Tongue (tissue), 2 donors: Measurements from ENCODE around the gene C19orf67. TPM values are rescaled to one million over a fixed set of nuclear protein-coding genes. Genes with fewer than 3 reads are reported as not detected.
A peak's percentile ranks its signal among the peaks of the same experiment; 100 is the strongest.
"Not testable (repeated sequence)": the region's sequence is repeated elsewhere in the genome, so short reads cannot be mapped to it uniquely, and the experiment has no call there.

ENCODE experiments used
- DNase-seq: peaks from one replicate; pipeline ENCODE4 v3.0.0-alpha.2; 2015
- total RNA-seq: library from RNA; depleted of rRNA; stranded (reverse); fragments of >200 nt; gene quantifications from one replicate; pipeline ENCODE4 v1.2.3, GENCODE V29; 2014

The C19orf67 gene
- total RNA-seq, 1 donor from 2014 or later: not detected

DNA sequence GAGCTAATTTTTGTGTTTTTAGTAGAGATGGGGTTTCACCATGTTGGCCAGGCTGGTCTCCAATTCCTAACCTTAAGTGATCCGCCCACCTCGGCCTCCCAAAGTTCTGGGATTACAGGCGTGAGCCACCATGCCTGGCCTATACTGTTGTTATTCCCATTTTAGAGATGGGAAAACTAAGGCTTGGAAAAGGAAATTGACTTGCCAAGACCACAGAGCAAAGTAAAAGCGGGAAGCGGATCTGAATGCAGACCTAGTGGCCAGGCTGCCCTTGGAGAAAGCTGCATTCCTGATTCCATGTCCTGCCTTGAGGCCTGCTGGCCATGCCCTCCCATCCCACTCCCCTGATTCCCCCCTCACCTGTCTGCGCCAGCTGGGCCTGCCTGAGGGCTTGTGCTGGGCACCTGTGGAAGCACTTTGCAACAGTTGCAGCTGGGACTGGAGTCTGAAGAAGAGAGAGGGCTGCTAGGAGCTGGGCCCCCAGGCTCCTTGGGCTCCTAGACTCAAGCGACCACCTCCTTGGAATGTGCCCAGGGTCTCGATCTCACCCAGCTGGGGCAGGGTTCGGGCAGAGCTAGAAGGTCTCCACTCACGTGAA lies 29.4 kb downstream of the C19orf67 start:
- no peak for DNase-seq

GRCh38 chr19:14055396-14055795 lies 30.2 kb downstream of the C19orf67 start:
- no peak for DNase-seq

DNA sequence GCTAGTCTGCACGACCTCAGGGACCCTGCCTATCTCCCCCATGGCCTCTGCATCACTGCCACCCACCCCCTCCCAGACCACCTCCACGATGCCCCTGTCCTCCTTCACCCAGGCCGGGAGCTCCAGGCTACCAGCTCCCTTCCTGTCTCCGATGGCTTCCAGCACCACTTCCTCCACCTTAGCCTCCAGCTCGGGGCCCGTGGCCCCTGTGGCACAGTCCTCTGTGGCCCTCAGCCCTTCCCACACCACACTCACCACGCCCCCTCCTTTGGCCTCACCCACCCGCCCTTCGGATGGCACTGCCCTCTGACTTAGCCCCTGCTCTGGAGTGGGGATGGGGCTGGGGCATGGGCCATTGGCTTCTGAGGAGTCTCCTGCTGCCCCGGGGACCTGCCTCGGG lies 30.9 kb downstream of the C19orf67 start:
- DNase-seq: no peak

DNA sequence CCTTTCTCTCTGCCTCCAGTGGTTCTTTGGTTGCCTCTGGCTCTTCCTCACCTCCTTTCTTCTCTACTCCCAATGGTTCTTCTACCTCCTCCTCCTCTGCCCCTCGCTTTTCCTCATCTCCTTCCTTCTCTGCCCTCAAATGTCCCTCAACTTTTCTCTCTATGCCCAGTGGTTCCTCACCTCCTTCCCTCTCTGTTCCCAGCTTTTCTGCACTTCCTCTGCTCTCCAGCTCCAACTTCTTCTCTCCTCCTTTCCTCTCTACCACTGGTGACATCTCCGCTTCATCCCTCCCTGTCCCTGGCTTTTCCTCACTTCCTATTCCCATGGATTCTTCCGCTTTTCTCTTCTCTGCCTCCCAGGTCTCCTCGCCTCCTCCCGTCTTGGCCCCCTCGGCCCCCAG lies 31.5 kb downstream of the C19orf67 start:
- no peak for DNase-seq

DNA sequence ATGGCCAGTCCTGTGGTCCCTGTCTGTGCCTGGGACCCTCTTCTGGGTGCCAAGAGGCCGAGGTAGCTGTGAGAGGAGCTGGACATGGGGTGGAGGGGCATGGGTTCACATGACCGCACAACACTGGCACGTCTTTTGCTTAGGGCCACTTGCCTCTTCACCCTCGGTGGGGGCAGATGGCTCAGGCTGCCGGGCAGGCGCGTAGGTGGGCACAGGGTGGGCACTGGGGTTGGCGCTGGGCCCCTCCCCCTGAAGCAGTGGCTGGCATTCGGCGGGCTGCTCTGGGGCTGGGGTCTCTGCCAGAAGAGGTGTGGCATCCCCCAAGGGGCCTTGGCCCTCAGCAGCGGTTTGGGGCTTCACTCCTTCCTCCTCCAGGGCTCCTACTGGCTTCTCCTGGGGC lies 32.1 kb downstream of the C19orf67 start:
- no peak for DNase-seq

DNA sequence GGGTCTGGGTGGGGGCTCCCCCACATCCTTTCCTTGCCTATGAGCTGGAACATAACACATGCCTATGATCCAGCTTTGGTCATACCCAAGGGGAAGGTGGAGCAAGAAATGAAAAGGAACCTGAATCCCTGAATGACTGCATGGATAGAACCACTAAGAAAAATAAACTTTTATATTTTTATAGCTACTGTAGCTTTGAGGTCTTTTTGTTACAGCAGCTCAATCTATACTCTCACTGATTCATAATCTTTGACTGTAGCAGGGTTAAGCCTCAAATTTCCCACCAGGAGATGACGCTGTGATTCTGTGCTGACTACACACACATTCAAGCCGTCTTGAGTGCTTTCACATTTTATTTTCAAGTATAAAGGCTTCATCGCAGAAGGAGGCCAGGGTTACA lies 32.6 kb downstream of the C19orf67 start:
- DNase-seq: no peak

DNA sequence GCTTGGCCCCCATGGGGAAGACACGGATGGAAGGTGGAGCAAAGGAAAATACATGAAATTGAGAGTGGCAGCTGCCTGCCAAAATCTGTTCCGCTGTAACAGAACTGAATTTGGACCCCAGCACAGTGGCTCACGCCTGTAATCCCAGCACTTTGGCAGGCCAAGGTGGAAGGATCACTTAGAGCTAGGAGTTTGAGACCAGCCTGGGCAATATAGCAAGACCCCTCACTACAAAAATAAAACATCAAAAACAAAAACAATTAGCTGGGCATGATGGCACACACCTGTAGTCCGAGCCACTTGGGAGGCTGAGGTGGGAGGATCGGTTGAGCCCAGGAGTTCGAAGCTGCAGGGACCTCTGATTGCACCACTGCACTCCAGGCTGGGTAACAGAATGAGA lies 33.1 kb downstream of the C19orf67 start:
- no peak for DNase-seq

GRCh38 chr19:14051980-14052379 lies 33.6 kb downstream of the C19orf67 start:
- DNase-seq: no peak

- not testable (repeated sequence) for DNase-seq
These were observed 34.6 kb downstream of the C19orf67 start for GRCh38 chr19:14050961-14051360.

DNA sequence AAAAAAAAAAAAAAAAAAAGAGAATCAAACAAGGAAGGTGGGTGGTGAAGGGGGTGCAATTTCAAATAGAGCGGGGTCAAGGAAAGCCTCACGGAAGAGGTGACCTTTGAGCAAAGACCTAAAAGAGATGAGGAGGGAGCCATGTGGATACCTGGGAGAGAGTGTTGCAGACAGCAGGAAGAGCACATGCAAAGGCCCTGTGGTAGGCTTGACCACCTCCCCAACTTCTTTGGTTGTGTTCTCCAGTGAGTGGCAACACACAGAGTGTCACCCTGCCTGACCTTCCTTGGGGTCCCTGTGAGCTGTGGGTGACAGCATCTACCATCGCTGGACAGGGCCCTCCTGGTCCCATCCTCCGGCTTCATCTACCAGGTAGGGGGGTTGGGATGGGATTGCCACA lies 35.1 kb downstream of the C19orf67 start:
- no peak for DNase-seq

GRCh38 chr19:14048443-14049153 lies 37.0 kb downstream of the C19orf67 start:
- DNase-seq: peak; percentile 27

DNA sequence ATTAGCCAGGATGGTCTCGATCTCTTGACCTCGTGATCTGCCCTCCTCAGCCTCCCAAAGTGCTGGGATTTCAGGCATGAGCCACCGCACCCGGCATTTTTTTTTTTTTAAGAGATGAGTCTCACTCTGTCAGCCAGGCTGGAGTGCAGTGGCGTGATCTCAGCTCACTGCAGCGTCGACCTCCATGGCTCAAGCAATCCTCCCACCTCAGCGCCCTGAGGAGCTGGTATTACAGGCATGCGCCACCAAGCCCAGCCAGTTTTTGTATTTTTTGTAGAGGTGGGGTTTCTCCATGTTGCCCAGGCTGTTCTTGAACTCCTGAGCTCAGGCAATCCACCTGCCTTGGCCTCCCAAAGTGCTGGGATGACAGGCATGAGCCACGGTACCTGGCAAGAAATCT lies 37.7 kb downstream of the C19orf67 start:
- DNase-seq: not testable (repeated sequence)

GRCh38 chr19:14042659-14043608 lies 42.6 kb downstream of the C19orf67 start:
- DNase-seq: peak; percentile 85

DNA sequence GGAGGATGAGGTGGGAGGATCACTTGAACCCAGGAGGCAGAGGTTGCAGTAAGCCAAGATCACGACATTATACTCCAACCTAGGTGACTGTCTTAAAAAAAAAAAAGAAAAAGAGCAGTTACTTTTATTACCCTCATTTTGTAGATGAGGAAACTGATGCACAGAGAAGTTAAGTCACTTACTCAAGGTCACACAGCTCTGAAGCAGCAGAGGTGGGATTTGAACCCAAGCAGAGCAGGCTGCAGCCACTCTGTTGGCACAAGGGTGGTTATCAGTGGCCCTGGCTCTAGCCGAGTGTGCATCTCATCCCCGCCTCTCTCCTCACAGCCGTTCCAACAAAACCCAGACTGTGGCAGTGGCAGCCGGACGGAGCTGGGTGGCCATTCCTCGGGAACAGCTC lies 46.4 kb downstream of the C19orf67 start:
- DNase-seq: no peak

GRCh38 chr19:14035706-14036105 lies 49.9 kb downstream of the C19orf67 start:
- no peak for DNase-seq

DNA sequence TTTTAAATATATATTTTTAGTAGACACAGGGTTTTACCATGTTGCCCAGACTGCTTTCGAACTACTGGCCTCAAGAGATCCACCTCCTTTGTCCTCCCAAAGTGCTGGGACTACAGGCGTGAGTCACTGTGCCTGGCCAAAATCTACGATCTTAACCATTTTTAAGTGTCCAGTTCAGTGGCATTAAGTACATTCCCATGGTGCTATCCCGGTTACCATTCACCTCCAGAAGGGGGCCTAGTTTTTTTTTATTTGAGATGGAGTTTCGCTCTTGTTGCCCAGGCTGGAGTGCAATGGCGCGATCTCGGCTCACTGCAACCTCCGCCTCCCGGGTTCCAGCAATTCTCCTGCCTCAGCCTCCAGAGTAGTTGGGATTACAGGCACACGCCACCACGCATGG lies 50.4 kb downstream of the C19orf67 start:
- DNase-seq: not testable (repeated sequence)

DNA sequence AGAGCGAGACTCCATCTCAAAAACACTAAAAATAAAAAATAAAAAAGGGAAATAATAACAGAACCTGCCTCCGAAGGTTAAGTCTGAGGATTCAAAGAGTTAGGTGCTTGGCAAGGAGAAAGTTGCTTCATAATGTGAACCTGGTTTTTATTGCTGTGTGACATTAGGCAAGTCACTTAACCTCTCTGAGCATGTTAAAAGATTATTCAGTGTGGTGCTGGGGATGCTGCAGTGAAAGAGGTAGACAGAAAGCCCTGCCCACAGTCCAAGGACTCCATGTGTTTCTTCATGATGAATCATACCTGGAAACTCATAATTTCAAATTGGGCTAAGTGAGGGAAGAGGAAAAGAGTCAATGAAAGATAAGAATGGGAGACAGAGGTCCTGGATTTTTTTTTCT lies 51.6 kb downstream of the C19orf67 start:
- no peak for DNase-seq

GRCh38 chr19:14031719-14032480 lies 53.7 kb downstream of the C19orf67 start, which contains the start of gene IL27RA:
TSS of gene IL27RA (plus strand) at chr19:14031762. CDS start at chr19:14031873, 111 bp downstream.
- DNase-seq: peak; percentile 71
